Gastrocnemius medialis (tissue), 4 donors: ENCODE measurements around the gene WBP4. TPM values are rescaled to one million over a fixed set of nuclear protein-coding genes. Genes with fewer than 3 reads are reported as not detected.
A peak's percentile ranks its signal among the peaks of the same experiment; 100 is the strongest.
"Not testable (repeated sequence)": the region's sequence is repeated elsewhere in the genome, so short reads cannot be mapped to it uniquely, and the experiment has no call there.

Source experiments
- ATAC-seq, 2 donors: fragments of 150-250 bp; one replicate each; pipeline ENCODE4 v1.9.1; 2016
- DNase-seq, 2 donors: peaks; one replicate each; pipeline ENCODE4 v3.0.0-alpha.2; 2019
- H3K27ac ChIP-seq, 4 donors: fragments of 200-600 bp; sonication (generic); 1 replicate in 1 of 4; 2 replicates in 3 of 4; pipeline ENCODE4 v1.5.1; 2016 to 2018; ENCODE audit warnings: mild to moderate bottlenecking in 2 of 4, moderate library complexity in 1 of 4
- H3K27me3 ChIP-seq, 3 donors: fragments of 200-600 bp; sonication (generic) in 2 of 3; 1 replicate in 1 of 3; 2 replicates in 2 of 3; pipeline versions ENCODE4 v1.5.1 to v1.6.0; 2016 to 2019; ENCODE audit warnings: mild to moderate bottlenecking in 1 of 3, moderate library complexity in 1 of 3
- H3K36me3 ChIP-seq, 2 donors: fragments of 200-600 bp; sonication (generic) in 1 of 2; one replicate each; pipeline ENCODE4 v1.5.1; 2017 to 2018
- H3K4me1 ChIP-seq, 2 donors: fragments of 200-600 bp; sonication (generic) in 1 of 2; one replicate each; pipeline ENCODE4 v1.5.1; 2016 to 2017; ENCODE audit warnings: mild to moderate bottlenecking in 2 of 2
- H3K4me3 ChIP-seq, 4 donors: fragments of 200-600 bp; sonication (generic) in 3 of 4; 1 replicate in 1 of 4; 2 replicates in 3 of 4; pipeline ENCODE4 v1.5.1; 2016 to 2019; ENCODE audit warnings: mild to moderate bottlenecking in 2 of 4
- H3K9me3 ChIP-seq, 3 donors: fragments of 200-600 bp; sonication (generic) in 2 of 3; 1 replicate in 1 of 3; 2 replicates in 2 of 3; pipeline ENCODE4 v1.5.1; 2016 to 2019
- POLR2A ChIP-seq, 2 donors: fragments of 450-650 bp; IDR thresholded peaks; one replicate each; pipeline ENCODE4 v1.6.1; 2017; ENCODE audit warnings: antibody characterized with exemption in 2 of 2, mild to moderate bottlenecking in 2 of 2, moderate library complexity in 2 of 2
- in situ Hi-C, 4 donors: fragments of 200-750 bp; cut with MboI; loops; one replicate each; pipeline versions ENCODE4 v1.15.0 to v1.8.0; 2017; ENCODE audit warnings: low sequenced_read_pairs in 4 of 4
- intact Hi-C: fragments of 100-400 bp; cut with DNase I; formaldehyde crosslinking; loops from one replicate; pipeline ENCODE4 v1.15.1; 2023; ENCODE audit warnings: low total_unique reads
- total RNA-seq, 4 donors: library from RNA; depleted of rRNA; stranded (reverse); fragments of >200 nt; gene quantifications; one replicate each; pipeline versions ENCODE4 v1.1.0 to v1.2.3, GENCODE V29; 2016
- TF ChIP-seq, protein P1 (sequence below), 5 experiments: fragments of 450-650 bp in 3 of 5; fragments of 200-600 bp in 2 of 5; sonication (generic) in 2 of 5; IDR thresholded peaks in 4 of 5; conservative IDR thresholded peaks in 1 of 5; 1 replicate in 4 of 5; 2 replicates in 1 of 5; pipeline ENCODE4 v1.5.1; 2016 to 2019; ENCODE audit warnings: antibody characterized with exemption in 5 of 5, mild to moderate bottlenecking in 3 of 5, moderate library complexity in 3 of 5

The WBP4 gene
- total RNA-seq, 4 donors from 2014 or later: 20.2 to 31.3 (median 25.5) TPM

DNA sequence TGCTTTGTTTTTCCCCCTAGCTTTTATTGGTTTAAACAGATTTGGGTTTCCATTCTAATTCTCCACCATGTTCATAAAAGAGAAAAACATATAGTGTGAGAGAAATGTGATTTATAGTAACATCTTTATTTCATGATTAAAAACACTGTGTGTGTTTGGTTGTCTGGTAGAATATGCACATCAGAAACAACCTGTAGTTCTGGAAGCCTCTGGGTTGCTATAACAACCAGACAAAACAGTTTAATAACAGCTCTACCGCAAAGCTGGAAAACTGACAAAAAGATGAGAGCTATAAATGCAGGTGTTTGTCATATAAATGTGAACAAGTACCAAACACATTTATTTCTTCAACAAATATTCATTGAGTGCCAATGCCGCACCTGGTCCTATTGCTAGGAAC is 61.5 kb downstream of the WBP4 start:
- no peaks in the 10 kb centered on the region for H3K9me3 ChIP-seq
- H3K27me3 ChIP-seq: no peaks in the 10 kb centered on the region
- DNase-seq (no peak), ATAC-seq (no peak)
- H3K27ac ChIP-seq: no peak overlapping the region
- peaks cover 4 to 7% of the 10 kb centered on the region in 2 donors for H3K4me1 ChIP-seq
- no peaks in the 10 kb centered on the region for H3K36me3 ChIP-seq
- in situ Hi-C loops: no loop called here
- TF ChIP-seq, protein P1, sequence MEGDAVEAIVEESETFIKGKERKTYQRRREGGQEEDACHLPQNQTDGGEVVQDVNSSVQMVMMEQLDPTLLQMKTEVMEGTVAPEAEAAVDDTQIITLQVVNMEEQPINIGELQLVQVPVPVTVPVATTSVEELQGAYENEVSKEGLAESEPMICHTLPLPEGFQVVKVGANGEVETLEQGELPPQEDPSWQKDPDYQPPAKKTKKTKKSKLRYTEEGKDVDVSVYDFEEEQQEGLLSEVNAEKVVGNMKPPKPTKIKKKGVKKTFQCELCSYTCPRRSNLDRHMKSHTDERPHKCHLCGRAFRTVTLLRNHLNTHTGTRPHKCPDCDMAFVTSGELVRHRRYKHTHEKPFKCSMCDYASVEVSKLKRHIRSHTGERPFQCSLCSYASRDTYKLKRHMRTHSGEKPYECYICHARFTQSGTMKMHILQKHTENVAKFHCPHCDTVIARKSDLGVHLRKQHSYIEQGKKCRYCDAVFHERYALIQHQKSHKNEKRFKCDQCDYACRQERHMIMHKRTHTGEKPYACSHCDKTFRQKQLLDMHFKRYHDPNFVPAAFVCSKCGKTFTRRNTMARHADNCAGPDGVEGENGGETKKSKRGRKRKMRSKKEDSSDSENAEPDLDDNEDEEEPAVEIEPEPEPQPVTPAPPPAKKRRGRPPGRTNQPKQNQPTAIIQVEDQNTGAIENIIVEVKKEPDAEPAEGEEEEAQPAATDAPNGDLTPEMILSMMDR (IDR thresholded peaks at IDR 0.05 in 4 of 5, conservative IDR thresholded peaks at IDR 0.05 in 1 of 5): no peak
- intact Hi-C loops: no loop called here
- H3K4me3 ChIP-seq: no peak overlapping the region

- peaks cover 45% of the 10 kb centered on the region in 2 donors for H3K4me1 ChIP-seq
- TF ChIP-seq POLR2A (IDR thresholded peaks at IDR 0.05): no peak
- TF ChIP-seq, protein P1 (IDR thresholded peaks at IDR 0.05 in 4 of 5, conservative IDR thresholded peaks at IDR 0.05 in 1 of 5): no peak
- ATAC-seq (no peak), DNase-seq (no peak)
- H3K4me3 ChIP-seq: no peak overlapping the region
- no peaks in the 10 kb centered on the region for H3K9me3 ChIP-seq
- intact Hi-C loops: no loop called here
- H3K36me3 ChIP-seq: no peaks in the 10 kb centered on the region
- in situ Hi-C loops: no loop called here
- H3K27me3 ChIP-seq: no peaks in the 10 kb centered on the region
- no peak overlapping the region for H3K27ac ChIP-seq
Observed at GRCh38 chr13:41127701-41128100, 66.4 kb downstream of the WBP4 start.

GRCh38 chr13:41130356-41130755 is 69.0 kb downstream of the WBP4 start:
- Histone ChIP-seq H3K9me3 (no peaks in the 10 kb centered on the region), H3K27me3 (no peaks in the 10 kb centered on the region), H3K36me3 (no peaks in the 10 kb centered on the region), H3K4me1 (peaks cover 52% of the 10 kb centered on the region in 2 donors), H3K27ac (peak overlapping the region; percentile 13 to 52 (median 36)), H3K4me3 (peak overlapping the region in 1 of 4 donors; percentile 29)
- DNase-seq (no peak), ATAC-seq (no peak)
- in situ Hi-C loops: loop anchor here (5.0 to 10.0 kb wide), 5 partner anchors 54 to 134 kb away; partner anchors contain the start of genes KBTBD7 (in 1 of the 4) and MTRF1 (in 1 of the 4)
- intact Hi-C loops: loop anchor here (5.0 kb wide), 1 partner anchor 182 kb away; the partner anchor contains the start of gene NAA16
- TF ChIP-seq, protein P1 (IDR thresholded peaks at IDR 0.05 in 4 of 5, conservative IDR thresholded peaks at IDR 0.05 in 1 of 5): no peak
- no peak for TF ChIP-seq POLR2A (IDR thresholded peaks at IDR 0.05)

- H3K27me3 ChIP-seq, ATAC-seq, DNase-seq, H3K36me3 ChIP-seq, H3K9me3 ChIP-seq: not testable (repeated sequence)
- Histone ChIP-seq H3K4me1 (peaks cover 52% of the 10 kb centered on the region in 2 donors), H3K27ac (peak overlapping the region; percentile 13 to 52 (median 36)), H3K4me3 (peak overlapping the region in 1 of 4 donors; percentile 81)
- in situ Hi-C loops: loop anchor here (5.0 to 10.0 kb wide), 5 partner anchors 54 to 134 kb away; partner anchors contain the start of genes KBTBD7 (in 1 of the 4) and MTRF1 (in 1 of the 4)
- intact Hi-C loops: loop anchor here (5.0 kb wide), 1 partner anchor 181 kb away; the partner anchor contains the start of gene NAA16
Observed at GRCh38 chr13:41131189-41131588, 69.9 kb downstream of the WBP4 start.

DNA sequence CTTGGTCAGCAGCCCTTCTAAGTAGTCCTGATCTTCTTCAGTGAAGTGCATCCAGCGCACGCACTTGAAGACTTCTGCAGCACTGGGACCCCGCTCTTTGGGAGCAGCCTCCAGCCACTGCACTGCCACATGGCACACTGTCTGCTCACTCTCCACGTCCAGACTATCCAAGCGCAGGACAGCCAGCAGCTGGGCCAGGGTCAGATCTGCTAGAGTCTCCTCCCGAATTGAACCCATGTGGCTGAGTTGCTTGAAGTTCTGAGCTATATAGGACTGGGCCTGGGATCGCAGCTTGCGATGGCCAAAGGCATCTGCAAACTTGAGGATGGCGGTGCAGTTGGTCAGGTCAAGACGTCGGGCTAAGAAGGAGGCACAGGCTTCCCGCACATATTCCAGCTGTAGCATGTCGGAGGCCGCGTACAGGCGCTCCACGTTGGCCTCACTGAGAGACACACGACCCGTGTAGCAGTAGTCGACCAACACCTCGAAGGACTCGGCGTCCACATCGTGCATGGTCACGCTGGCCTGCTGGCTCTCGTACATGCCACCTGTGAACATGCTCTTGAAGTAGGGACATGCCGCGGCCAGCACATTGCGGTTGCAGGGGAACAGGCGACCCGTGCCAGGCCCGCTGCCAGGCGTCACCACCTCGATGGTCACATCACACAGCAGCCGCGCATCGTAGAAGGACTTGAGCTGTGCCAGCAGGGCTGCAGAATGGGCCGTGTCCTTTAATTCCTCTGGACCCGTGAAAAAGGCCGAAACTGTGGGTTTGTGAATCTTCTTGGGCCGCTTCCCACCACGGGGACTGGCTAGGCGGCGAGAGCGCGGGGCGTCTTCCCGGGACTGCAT is 70.6 kb downstream of the WBP4 start:
- Histone ChIP-seq H3K4me1 (peaks cover 52% of the 10 kb centered on the region in 2 donors), H3K27ac (peak overlapping the region; percentile 92 to 94 (median 94)), H3K4me3 (peak overlapping the region; percentile 81 to 88 (median 83))
- intact Hi-C loops (loop anchor here (1.0 to 5.0 kb wide), 4 partner anchors 62 to 361 kb away; partner anchors contain the start of genes KBTBD7, MRPS31 and NAA16), in situ Hi-C loops (loop anchor here (5.0 to 10.0 kb wide), 5 partner anchors 53 to 133 kb away; partner anchors contain the start of genes KBTBD7 (in 1 of the 4) and MTRF1 (in 1 of the 4))
- H3K27me3 ChIP-seq, H3K9me3 ChIP-seq, H3K36me3 ChIP-seq: not testable (repeated sequence)
- peak; percentile 33 to 40 for ATAC-seq
- peak; percentile 24 to 60 for DNase-seq
